Sigmoid colon (tissue), 4 donors: Measurements from ENCODE around the gene ENAM.

Source experiments
- CTCF ChIP-seq, 4 experiments: fragments of 450-650 bp in 3 of 4; fragments of 200-600 bp in 1 of 4; IDR thresholded peaks; one replicate each; pipeline ENCODE4 v1.5.1; 2016 to 2019; ENCODE audit warnings: antibody characterized with exemption in 4 of 4, mild to moderate bottlenecking in 3 of 4, moderate library complexity in 2 of 4
- POLR2A ChIP-seq, 2 donors: fragments of 450-650 bp; IDR thresholded peaks; one replicate each; pipeline ENCODE4 v1.6.1; 2016; ENCODE audit warnings: antibody characterized with exemption in 2 of 2, mild to moderate bottlenecking in 2 of 2, moderate library complexity in 2 of 2
- POLR2AphosphoS5 ChIP-seq, 4 donors: sonication (generic); formaldehyde crosslinking; IDR thresholded peaks; one replicate each; pipeline ENCODE4 v1.6.1; 2017; ENCODE audit warnings: antibody characterized with exemption in 4 of 4

GRCh38 chr4:70657326-70657725 is 28.8 kb downstream of the ENAM start:
- TF ChIP-seq POLR2AphosphoS5 (IDR thresholded peaks at IDR 0.05) = no peak
- no peak for TF ChIP-seq CTCF (IDR thresholded peaks at IDR 0.05)
- TF ChIP-seq POLR2A (IDR thresholded peaks at IDR 0.05) = no peak
